Upper lobe of right lung (tissue), 1 donor: ENCODE data around the gene POLR1B. TPM values are rescaled to one million over a fixed set of nuclear protein-coding genes. Genes with fewer than 3 reads are reported as not detected.
"Not testable (repeated sequence)": the region's sequence is repeated elsewhere in the genome, so short reads cannot be mapped to it uniquely, and the experiment has no call there.

Source experiments
- ATAC-seq: fragments of 200-7000 bp; cut with Tn5 transposase; one replicate; pipeline ENCODE4 v1.9.1; 2020; ENCODE audit warnings: mild to moderate bottlenecking, moderate library complexity
- DNase-seq: peaks from one replicate; pipeline ENCODE4 v3.0.0-alpha.2; 2020
- H3K27ac ChIP-seq: fragments of 200-600 bp; one replicate; pipeline ENCODE4 v1.8.0; 2022
- H3K27me3 ChIP-seq: fragments of 200-600 bp; one replicate; pipeline ENCODE4 v1.8.0; 2022; ENCODE audit warnings: mild to moderate bottlenecking
- H3K36me3 ChIP-seq: fragments of 200-600 bp; one replicate; pipeline ENCODE4 v1.8.0; 2022
- H3K4me1 ChIP-seq: fragments of 200-600 bp; one replicate; pipeline ENCODE4 v1.8.0; 2022
- H3K4me3 ChIP-seq: fragments of 200-600 bp; one replicate; pipeline ENCODE4 v1.8.0; 2022; ENCODE audit warnings: mild to moderate bottlenecking
- H3K9me3 ChIP-seq: fragments of 200-600 bp; one replicate; pipeline ENCODE4 v1.8.0; 2022
- CTCF ChIP-seq: fragments of 200-600 bp; IDR thresholded peaks from one replicate; pipeline ENCODE4 v1.8.0; 2022; ENCODE audit warnings: antibody characterized with exemption
- intact Hi-C: fragments of 100-400 bp; cut with DNase I; formaldehyde crosslinking; loops from one replicate; pipeline ENCODE4 v1.11.0; 2022
- total RNA-seq: library from RNA; stranded (reverse); fragmentation: NEBNext Ultra II Directional; extraction: Animal tissue kit (Norgen Biotek cat#: 25700); gene quantifications from one replicate; pipeline ENCODE4 v1.2.1, GENCODE V29; 2021
- donor health status: DM: no; HTN: yes; CAD: no; lungs with severe emphysema.

The POLR1B gene
- total RNA-seq, 1 donor from 2014 or later, result 22.1 TPM

- Histone ChIP-seq H3K9me3 (no peaks in the 10 kb centered on the region), H3K4me1 (no peaks in the 10 kb centered on the region), H3K4me3 (no peak overlapping the region), H3K27me3 (no peaks in the 10 kb centered on the region), H3K36me3 (no peaks in the 10 kb centered on the region), H3K27ac (no peak overlapping the region)
- intact Hi-C loops, result no loop called here
- ATAC-seq (no peak), DNase-seq (peak; percentile 34)
- no peak for TF ChIP-seq CTCF
Measured at GRCh38 chr2:112614201-112614840, 72.1 kb downstream of the POLR1B start.

- Histone ChIP-seq H3K4me1 (no peaks in the 10 kb centered on the region), H3K27me3 (no peaks in the 10 kb centered on the region), H3K4me3 (no peak overlapping the region), H3K36me3 (no peaks in the 10 kb centered on the region), H3K9me3 (no peaks in the 10 kb centered on the region), H3K27ac (no peak overlapping the region)
- no peak for ATAC-seq
- intact Hi-C loops, result no loop called here
- DNase-seq, result peak; percentile 18
- TF ChIP-seq CTCF, result no peak
Measured at GRCh38 chr2:112615051-112615450, 72.8 kb downstream of the POLR1B start.

- DNase-seq, H3K4me3 ChIP-seq, ATAC-seq, H3K9me3 ChIP-seq, H3K27me3 ChIP-seq, H3K36me3 ChIP-seq, H3K27ac ChIP-seq, H3K4me1 ChIP-seq, intact Hi-C loops: not testable (repeated sequence)
Measured at GRCh38 chr2:112615798-112616197, 73.5 kb downstream of the POLR1B start.

GRCh38 chr2:112618383-112618782 lies 76.1 kb downstream of the POLR1B start:
- intact Hi-C loops, result no loop called here
- Histone ChIP-seq H3K36me3 (no peaks in the 10 kb centered on the region), H3K4me3 (no peak overlapping the region), H3K27me3 (no peaks in the 10 kb centered on the region), H3K4me1 (peaks cover 5% of the 10 kb centered on the region), H3K9me3 (no peaks in the 10 kb centered on the region), H3K27ac (no peak overlapping the region)
- DNase-seq (no peak), ATAC-seq (no peak)
- TF ChIP-seq CTCF, result no peak

GRCh38 chr2:112621790-112622527 lies 79.7 kb downstream of the POLR1B start:
- H3K27me3 ChIP-seq, result no peaks in the 10 kb centered on the region
- H3K4me1 ChIP-seq, result peaks cover 18% of the 10 kb centered on the region
- ATAC-seq (no peak), DNase-seq (no peak)
- no peak overlapping the region for H3K27ac ChIP-seq
- TF ChIP-seq CTCF, result no peak
- H3K9me3 ChIP-seq, result no peaks in the 10 kb centered on the region
- no peaks in the 10 kb centered on the region for H3K36me3 ChIP-seq
- H3K4me3 ChIP-seq, result no peak overlapping the region
- intact Hi-C loops, result no loop called here

- intact Hi-C loops, result no loop called here
- DNase-seq, result no peak
Measured at GRCh38 chr2:112622528-112622849, 80.2 kb downstream of the POLR1B start.

More at GRCh38 chr2:112622528-112622849, 80.2 kb downstream of the POLR1B start:
- Histone ChIP-seq H3K4me1 (peaks cover 23% of the 10 kb centered on the region), H3K9me3 (no peaks in the 10 kb centered on the region), H3K27me3 (no peaks in the 10 kb centered on the region), H3K4me3 (no peak overlapping the region), H3K27ac (no peak overlapping the region), H3K36me3 (no peaks in the 10 kb centered on the region)
- no peak for ATAC-seq
- no peak for TF ChIP-seq CTCF
